H1 (cell line): Measurements from ENCODE around the gene DECR2. TPM values are rescaled to one million over a fixed set of nuclear protein-coding genes. Genes with fewer than 3 reads are reported as not detected.

ENCODE experiments used
- BACH1 ChIP-seq: IDR thresholded peaks from 2 replicates; pipeline ENCODE4 v1.6.1; 2012; ENCODE audit warnings: low read length, improper control_type of control experiment
- KDM5A ChIP-seq: fragments of 200-600 bp; IDR thresholded peaks from 2 replicates; pipeline ENCODE4 v1.7.1; 2012; ENCODE audit warnings: mild to moderate bottlenecking, low read length, inconsistent platforms, mixed read lengths
- SAP30 ChIP-seq: fragments of 300-600 bp; sonication (generic); IDR thresholded peaks from 2 replicates; pipeline ENCODE4 v1.7.1; 2012; ENCODE audit warnings: low read length, moderate library complexity, mild to moderate bottlenecking, inconsistent platforms; ENCODE audit not compliant: insufficient read depth, insufficient replicate concordance
- TEAD4 ChIP-seq: IDR thresholded peaks from 2 replicates; pipeline ENCODE4 v1.6.1; 2012; ENCODE audit warnings: low read depth, low read length, inconsistent platforms, mixed read lengths
- YY1 ChIP-seq: IDR thresholded peaks from 2 replicates; pipeline ENCODE4 v1.6.1; 2011; ENCODE audit warnings: low read depth, mild to moderate bottlenecking, low read length
- polyA plus RNA-seq, 7 experiments: library from polyadenylated mRNA; depleted of rRNA in 3 of 7; stranded (reverse) in 5 of 7; unstranded in 2 of 7; fragments of >200 nt in 5 of 7; fragments of 200-250 nt in 2 of 7; gene quantifications; 1 replicate in 5 of 7; 2 replicates in 1 of 7; 4 replicates in 1 of 7; pipeline versions ENCODE4 v1.2.1 to v1.2.3, GENCODE V29; 2011 to 2013; ENCODE audit warnings: missing spikeins in 2 of 7, mixed read lengths in 2 of 7
- total RNA-seq: library from RNA; stranded (reverse); fragmentation: NEBNext Ultra II Directional; extraction: Animal tissue kit (Norgen Biotek cat#: 25700); gene quantifications from 2 replicates; pipeline ENCODE4 v1.2.1, GENCODE V29; 2021
- TF ChIP-seq, protein P1 (sequence below): fragments of 300-600 bp; sonication (generic); IDR thresholded peaks from 2 replicates; pipeline ENCODE4 v1.7.1; 2012; ENCODE audit warnings: low read length, moderate library complexity, mild to moderate bottlenecking, inconsistent platforms; ENCODE audit not compliant: insufficient replicate concordance

DECR2 gene
- total and polyA plus RNA-seq, 2 of the 8 experiments (the other 6 are each of a cell fraction or from before 2014, with no cell fraction given): 28.2 to 39.9 TPM

DNA sequence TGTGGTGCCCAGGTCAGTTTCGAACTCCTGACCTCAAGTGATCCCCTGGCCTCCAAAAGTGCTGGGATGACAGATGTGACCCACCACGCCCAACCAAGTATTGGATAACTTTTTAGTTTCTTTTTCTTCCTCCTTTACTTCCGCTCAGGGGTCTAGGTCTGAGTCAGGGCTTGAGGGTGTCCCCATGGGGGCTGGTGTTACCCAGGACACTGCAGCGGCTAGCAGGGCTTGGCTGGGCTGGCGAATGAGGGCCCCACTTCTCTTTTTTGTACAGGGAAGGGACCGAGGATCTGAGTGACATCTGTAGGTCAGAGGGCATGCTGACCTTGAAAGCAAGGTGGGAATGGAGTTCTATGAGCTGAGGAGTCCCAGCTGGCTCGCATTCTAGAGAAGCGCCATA lies 48.7 kb downstream of the DECR2 start (continued):
- TF ChIP-seq, protein P1, sequence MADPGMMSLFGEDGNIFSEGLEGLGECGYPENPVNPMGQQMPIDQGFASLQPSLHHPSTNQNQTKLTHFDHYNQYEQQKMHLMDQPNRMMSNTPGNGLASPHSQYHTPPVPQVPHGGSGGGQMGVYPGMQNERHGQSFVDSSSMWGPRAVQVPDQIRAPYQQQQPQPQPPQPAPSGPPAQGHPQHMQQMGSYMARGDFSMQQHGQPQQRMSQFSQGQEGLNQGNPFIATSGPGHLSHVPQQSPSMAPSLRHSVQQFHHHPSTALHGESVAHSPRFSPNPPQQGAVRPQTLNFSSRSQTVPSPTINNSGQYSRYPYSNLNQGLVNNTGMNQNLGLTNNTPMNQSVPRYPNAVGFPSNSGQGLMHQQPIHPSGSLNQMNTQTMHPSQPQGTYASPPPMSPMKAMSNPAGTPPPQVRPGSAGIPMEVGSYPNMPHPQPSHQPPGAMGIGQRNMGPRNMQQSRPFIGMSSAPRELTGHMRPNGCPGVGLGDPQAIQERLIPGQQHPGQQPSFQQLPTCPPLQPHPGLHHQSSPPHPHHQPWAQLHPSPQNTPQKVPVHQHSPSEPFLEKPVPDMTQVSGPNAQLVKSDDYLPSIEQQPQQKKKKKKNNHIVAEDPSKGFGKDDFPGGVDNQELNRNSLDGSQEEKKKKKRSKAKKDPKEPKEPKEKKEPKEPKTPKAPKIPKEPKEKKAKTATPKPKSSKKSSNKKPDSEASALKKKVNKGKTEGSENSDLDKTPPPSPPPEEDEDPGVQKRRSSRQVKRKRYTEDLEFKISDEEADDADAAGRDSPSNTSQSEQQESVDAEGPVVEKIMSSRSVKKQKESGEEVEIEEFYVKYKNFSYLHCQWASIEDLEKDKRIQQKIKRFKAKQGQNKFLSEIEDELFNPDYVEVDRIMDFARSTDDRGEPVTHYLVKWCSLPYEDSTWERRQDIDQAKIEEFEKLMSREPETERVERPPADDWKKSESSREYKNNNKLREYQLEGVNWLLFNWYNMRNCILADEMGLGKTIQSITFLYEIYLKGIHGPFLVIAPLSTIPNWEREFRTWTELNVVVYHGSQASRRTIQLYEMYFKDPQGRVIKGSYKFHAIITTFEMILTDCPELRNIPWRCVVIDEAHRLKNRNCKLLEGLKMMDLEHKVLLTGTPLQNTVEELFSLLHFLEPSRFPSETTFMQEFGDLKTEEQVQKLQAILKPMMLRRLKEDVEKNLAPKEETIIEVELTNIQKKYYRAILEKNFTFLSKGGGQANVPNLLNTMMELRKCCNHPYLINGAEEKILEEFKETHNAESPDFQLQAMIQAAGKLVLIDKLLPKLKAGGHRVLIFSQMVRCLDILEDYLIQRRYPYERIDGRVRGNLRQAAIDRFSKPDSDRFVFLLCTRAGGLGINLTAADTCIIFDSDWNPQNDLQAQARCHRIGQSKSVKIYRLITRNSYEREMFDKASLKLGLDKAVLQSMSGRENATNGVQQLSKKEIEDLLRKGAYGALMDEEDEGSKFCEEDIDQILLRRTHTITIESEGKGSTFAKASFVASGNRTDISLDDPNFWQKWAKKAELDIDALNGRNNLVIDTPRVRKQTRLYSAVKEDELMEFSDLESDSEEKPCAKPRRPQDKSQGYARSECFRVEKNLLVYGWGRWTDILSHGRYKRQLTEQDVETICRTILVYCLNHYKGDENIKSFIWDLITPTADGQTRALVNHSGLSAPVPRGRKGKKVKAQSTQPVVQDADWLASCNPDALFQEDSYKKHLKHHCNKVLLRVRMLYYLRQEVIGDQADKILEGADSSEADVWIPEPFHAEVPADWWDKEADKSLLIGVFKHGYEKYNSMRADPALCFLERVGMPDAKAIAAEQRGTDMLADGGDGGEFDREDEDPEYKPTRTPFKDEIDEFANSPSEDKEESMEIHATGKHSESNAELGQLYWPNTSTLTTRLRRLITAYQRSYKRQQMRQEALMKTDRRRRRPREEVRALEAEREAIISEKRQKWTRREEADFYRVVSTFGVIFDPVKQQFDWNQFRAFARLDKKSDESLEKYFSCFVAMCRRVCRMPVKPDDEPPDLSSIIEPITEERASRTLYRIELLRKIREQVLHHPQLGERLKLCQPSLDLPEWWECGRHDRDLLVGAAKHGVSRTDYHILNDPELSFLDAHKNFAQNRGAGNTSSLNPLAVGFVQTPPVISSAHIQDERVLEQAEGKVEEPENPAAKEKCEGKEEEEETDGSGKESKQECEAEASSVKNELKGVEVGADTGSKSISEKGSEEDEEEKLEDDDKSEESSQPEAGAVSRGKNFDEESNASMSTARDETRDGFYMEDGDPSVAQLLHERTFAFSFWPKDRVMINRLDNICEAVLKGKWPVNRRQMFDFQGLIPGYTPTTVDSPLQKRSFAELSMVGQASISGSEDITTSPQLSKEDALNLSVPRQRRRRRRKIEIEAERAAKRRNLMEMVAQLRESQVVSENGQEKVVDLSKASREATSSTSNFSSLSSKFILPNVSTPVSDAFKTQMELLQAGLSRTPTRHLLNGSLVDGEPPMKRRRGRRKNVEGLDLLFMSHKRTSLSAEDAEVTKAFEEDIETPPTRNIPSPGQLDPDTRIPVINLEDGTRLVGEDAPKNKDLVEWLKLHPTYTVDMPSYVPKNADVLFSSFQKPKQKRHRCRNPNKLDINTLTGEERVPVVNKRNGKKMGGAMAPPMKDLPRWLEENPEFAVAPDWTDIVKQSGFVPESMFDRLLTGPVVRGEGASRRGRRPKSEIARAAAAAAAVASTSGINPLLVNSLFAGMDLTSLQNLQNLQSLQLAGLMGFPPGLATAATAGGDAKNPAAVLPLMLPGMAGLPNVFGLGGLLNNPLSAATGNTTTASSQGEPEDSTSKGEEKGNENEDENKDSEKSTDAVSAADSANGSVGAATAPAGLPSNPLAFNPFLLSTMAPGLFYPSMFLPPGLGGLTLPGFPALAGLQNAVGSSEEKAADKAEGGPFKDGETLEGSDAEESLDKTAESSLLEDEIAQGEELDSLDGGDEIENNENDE: no peak
- TF ChIP-seq BACH1 (no peak), KDM5A (no peak), TEAD4 (no peak), SAP30 (no peak), YY1 (no peak)
